A549 (cell line): ENCODE data around the gene RPS23. TPM values are rescaled to one million over a fixed set of nuclear protein-coding genes. Genes with fewer than 3 reads are reported as not detected.

Experiments used
- ATAC-seq, 2 experiments: fragments of 200-7000 bp in 1 of 2; fragments of >200 bp in 1 of 2; cut with Nextera tagmentation in 1 of 2; cut with Tn5 transposase in 1 of 2; 3 replicates each; pipeline versions ENCODE4 v1.8.0 to v1.9.1; 2018 to 2020; ENCODE audit warnings: mild to moderate bottlenecking in 1 of 2, moderate library complexity in 1 of 2
- CTCF ChIA-PET: fragments of 300-600 bp; sonication (Branson Sonifier 250); formaldehyde crosslinking; extraction: SDS; loops from one replicate; lab custom pipeline; 2021; ENCODE audit warnings: antibody characterized with exemption, inconsistent platforms; lab: Yijun Ruan, JAX
- POLR2A ChIA-PET: fragments of 350-600 bp; formaldehyde crosslinking; extraction: SDS; loops from one replicate; lab custom pipeline; 2021; ENCODE audit warnings: antibody characterized with exemption, inconsistent platforms; lab: Yijun Ruan, JAX
- DNase-seq, 2 experiments: peaks; one replicate each; pipeline versions ENCODE4 v3.0.0 to v3.0.0-alpha.2; 2011 to 2016; ENCODE audit warnings: low read depth in 1 of 2, low spot score in 1 of 2
- FAIRE-seq: peaks from 2 replicates; lab custom pipeline; 2011; peaks lifted over from hg19 to GRCh38; lab: Jason Lieb, UNC
- H3K27ac ChIP-seq, 2 experiments: fragments of >200 bp; sonication (Bioruptor Twin); formaldehyde crosslinking; 3 replicates each; pipeline ENCODE4 v1.5.1; 2016 to 2017
- H3K4me1 ChIP-seq: fragments of >200 bp; sonication (Bioruptor Twin); formaldehyde crosslinking; 3 replicates; pipeline ENCODE4 v1.6.1; 2016
- H3K4me2 ChIP-seq: fragments of >200 bp; sonication (Bioruptor Twin); formaldehyde crosslinking; 3 replicates; pipeline ENCODE4 v1.6.1; 2016
- H3K4me3 ChIP-seq: fragments of >200 bp; sonication (Bioruptor Twin); formaldehyde crosslinking; 3 replicates; pipeline ENCODE4 v1.5.1; 2016
- H3K9me3 ChIP-seq: fragments of >200 bp; sonication (Bioruptor Twin); formaldehyde crosslinking; 3 replicates; pipeline ENCODE4 v1.6.1; 2016
- ATOH8 ChIP-seq: fragments of 250-450 bp; sonication (Bioruptor Pico); IDR thresholded peaks from 2 replicates; pipeline ENCODE4 v1.5.0; 2020; ENCODE audit warnings: low read depth, mild to moderate bottlenecking, moderate library complexity
- CHD2 ChIP-seq: fragments of 150-350 bp; IDR thresholded peaks from 2 replicates; pipeline ENCODE4 v1.6.1; 2014; ENCODE audit warnings: low read length; ENCODE audit not compliant: partially characterized antibody
- CHD4 ChIP-seq: fragments of 200-600 bp; sonication (generic); IDR thresholded peaks from 2 replicates; pipeline ENCODE4 v1.6.1; 2016; ENCODE audit warnings: antibody characterized with exemption, mild to moderate bottlenecking, borderline replicate concordance
- EHF ChIP-seq: fragments of 250-450 bp; sonication (Bioruptor Pico); IDR thresholded peaks from 2 replicates; pipeline ENCODE4 v1.5.0; 2020; ENCODE audit warnings: mild to moderate bottlenecking
- EP300 ChIP-seq, 2 experiments: fragments of >200 bp; sonication (Bioruptor Twin); formaldehyde crosslinking; IDR thresholded peaks; 2 replicates in 1 of 2; 3 replicates in 1 of 2; pipeline ENCODE4 v1.6.1; 2016 to 2017
- FOSB ChIP-seq: fragments of 250-450 bp; sonication (Bioruptor Pico); IDR thresholded peaks from 2 replicates; pipeline ENCODE4 v1.5.0; 2020; ENCODE audit warnings: mild to moderate bottlenecking, moderate library complexity
- FOXS1 ChIP-seq: fragments of 250-450 bp; sonication (Bioruptor Pico); IDR thresholded peaks from 2 replicates; pipeline ENCODE4 v1.5.0; 2020; ENCODE audit warnings: mild to moderate bottlenecking, moderate library complexity
- GATA3 ChIP-seq: IDR thresholded peaks from 2 replicates; pipeline ENCODE4 v1.6.1; 2012; ENCODE audit warnings: borderline replicate concordance
- HDAC2 ChIP-seq: fragments of 200-600 bp; sonication (generic); IDR thresholded peaks from 2 replicates; pipeline ENCODE4 v1.6.1; 2016
- HES2 ChIP-seq: fragments of >200 bp; sonication (Bioruptor Twin); formaldehyde crosslinking; IDR thresholded peaks from 2 replicates; pipeline ENCODE4 v1.6.1; 2016
- JUN ChIP-seq, 2 experiments: fragments of >200 bp; sonication (Bioruptor Twin); formaldehyde crosslinking; IDR thresholded peaks; 2 replicates in 1 of 2; 3 replicates in 1 of 2; pipeline ENCODE4 v1.6.1; 2016 to 2017
- JUNB ChIP-seq: fragments of >200 bp; sonication (Bioruptor Twin); formaldehyde crosslinking; IDR thresholded peaks from 2 replicates; pipeline ENCODE4 v1.6.1; 2016
- KDM1A ChIP-seq: fragments of 200-600 bp; sonication (generic); IDR thresholded peaks from 2 replicates; pipeline ENCODE4 v1.6.1; 2016; ENCODE audit warnings: low read depth, mild to moderate bottlenecking
- KDM5A ChIP-seq: fragments of 200-600 bp; sonication (generic); IDR thresholded peaks from 2 replicates; pipeline ENCODE4 v1.6.1; 2016; ENCODE audit warnings: antibody characterized with exemption, mild to moderate bottlenecking
- MAFK ChIP-seq: fragments of 450-650 bp; IDR thresholded peaks from 2 replicates; pipeline ENCODE4 v1.6.1; 2014; ENCODE audit not compliant: partially characterized antibody
- MYC ChIP-seq: IDR thresholded peaks from 2 replicates; pipeline ENCODE4 v1.6.1; 2012; ENCODE audit warnings: mild to moderate bottlenecking, inconsistent platforms, low read length, improper control_type of control experiment, borderline replicate concordance
- NPAS2 ChIP-seq: fragments of 250-450 bp; sonication (Bioruptor Pico); IDR thresholded peaks from 2 replicates; pipeline ENCODE4 v1.8.0; 2022; ENCODE audit warnings: mild to moderate bottlenecking, moderate library complexity, borderline replicate concordance
- POLR2AphosphoS2 ChIP-seq: conservative IDR thresholded peaks from 2 replicates; pipeline ENCODE4 v1.6.1; 2012; ENCODE audit warnings: low read length, improper control_type of control experiment, inconsistent platforms
- RAD21 ChIP-seq, 2 experiments: fragments of >200 bp in 1 of 2; sonication (Bioruptor Twin) in 1 of 2; formaldehyde crosslinking in 1 of 2; IDR thresholded peaks in 1 of 2; conservative IDR thresholded peaks in 1 of 2; 2 replicates in 1 of 2; 3 replicates in 1 of 2; pipeline ENCODE4 v1.6.1; 2012 to 2018; ENCODE audit warnings: inconsistent platforms in 1 of 2
- RCOR1 ChIP-seq: fragments of 150-350 bp; IDR thresholded peaks from 2 replicates; pipeline ENCODE4 v1.6.1; 2014; ENCODE audit warnings: antibody characterized with exemption, low read length, low read depth
- RNF2 ChIP-seq: fragments of 200-600 bp; sonication (generic); IDR thresholded peaks from 2 replicates; pipeline ENCODE4 v1.6.1; 2016; ENCODE audit warnings: low read depth, mild to moderate bottlenecking, antibody characterized with exemption, moderate library complexity, borderline replicate concordance
- SREBF2 ChIP-seq: fragments of 450-650 bp; IDR thresholded peaks from 2 replicates; pipeline ENCODE4 v1.6.1; 2014; ENCODE audit warnings: mild to moderate bottlenecking, moderate library complexity
- ZFP36 ChIP-seq: fragments of 450-650 bp; IDR thresholded peaks from 2 replicates; pipeline ENCODE4 v1.6.1; 2014; ENCODE audit warnings: borderline replicate concordance; ENCODE audit not compliant: partially characterized antibody
- WGBS: methylation state at CpG from one replicate; pipeline ENCODE4 v1.1.6; 2017; ENCODE audit errors: missing lambda C conversion rate; 5-methylcytosine and 5-hydroxymethylcytosine counted together
- polyA plus RNA-seq, 4 experiments: library from polyadenylated mRNA; depleted of rRNA in 3 of 4; stranded (reverse); fragments of >200 nt; fragmentation: RNase III in 1 of 4; extraction: RNeasy Plus Mini Kit Qiagen cat#74134 plus additional on column Dnase treatment in 1 of 4; gene quantifications; 2 replicates in 3 of 4; 3 replicates in 1 of 4; pipeline ENCODE4 v1.2.3, GENCODE V29; 2011 to 2017
- TF ChIP-seq, protein P1 (sequence below): fragments of 250-450 bp; sonication (Bioruptor Pico); IDR thresholded peaks from 2 replicates; pipeline ENCODE4 v1.5.0; 2021; ENCODE audit warnings: mild to moderate bottlenecking, moderate library complexity, borderline replicate concordance
- TF ChIP-seq, protein P2 (sequence below): fragments of 450-650 bp; IDR thresholded peaks from 2 replicates; pipeline ENCODE4 v1.6.1; 2014; ENCODE audit warnings: antibody characterized with exemption

Gene RPS23
- polyA plus RNA-seq, 2 of the 4 experiments (the other 2 are of a cell fraction) = 4,112 to 5,033 TPM

DNA sequence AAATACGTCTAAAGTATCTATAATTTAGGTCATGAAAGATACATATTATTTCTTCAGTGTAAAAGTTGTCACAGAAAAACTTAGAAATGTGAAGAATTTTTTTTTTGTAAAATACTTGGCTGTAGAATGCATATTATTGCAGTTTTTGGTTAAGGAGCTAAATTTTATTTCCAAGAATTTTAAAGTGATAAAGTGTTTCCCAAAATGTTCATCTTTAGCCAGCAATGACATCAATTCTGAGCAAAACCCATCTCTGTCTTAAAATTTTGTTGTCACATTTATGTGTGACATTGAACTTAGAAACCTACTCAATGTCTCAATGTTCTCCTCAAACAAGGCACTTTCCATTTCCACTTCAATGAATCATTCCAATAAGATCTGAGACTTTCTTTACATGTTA is 47.8 kb upstream of the RPS23 start:
- ChIA-PET POLR2A (interaction anchor here (0.6 kb wide), 1 partner anchor 69 kb away, joined by 3 read pairs; no protein-coding TSS in a partner anchor), CTCF (interaction anchor here (1.2 to 3.9 kb wide), 2 partner anchors 9 to 14 kb away, joined by 5 to 23 read pairs; no protein-coding TSS in a partner anchor)
- Histone ChIP-seq H3K9me3 (no peaks in the 10 kb centered on the region; the same call in 2 of the 3 replicates), H3K4me1 (no peaks in the 10 kb centered on the region), H3K4me2 (no peak overlapping the region), H3K27ac (no peak overlapping the region), H3K4me3 (no peak overlapping the region)
- WGBS = 4% methylated on average over 1 of the region's 1 CpG
- TF ChIP-seq ZFP36 (no peak), MAFK (no peak), HES2 (no peak), MYC (no peak), ATOH8 (CRISPR knock-in tag) (no peak), RNF2 (no peak), RCOR1 (no peak), EP300 (IDR thresholded peaks at IDR 0.05) (no peak), KDM5A (no peak), NPAS2 (CRISPR knock-in tag) (no peak), FOXS1 (CRISPR knock-in tag) (no peak), JUN (IDR thresholded peaks at IDR 0.05) (no peak), GATA3 (no peak), CHD2 (no peak), HDAC2 (no peak)
- TF ChIP-seq, protein P1, sequence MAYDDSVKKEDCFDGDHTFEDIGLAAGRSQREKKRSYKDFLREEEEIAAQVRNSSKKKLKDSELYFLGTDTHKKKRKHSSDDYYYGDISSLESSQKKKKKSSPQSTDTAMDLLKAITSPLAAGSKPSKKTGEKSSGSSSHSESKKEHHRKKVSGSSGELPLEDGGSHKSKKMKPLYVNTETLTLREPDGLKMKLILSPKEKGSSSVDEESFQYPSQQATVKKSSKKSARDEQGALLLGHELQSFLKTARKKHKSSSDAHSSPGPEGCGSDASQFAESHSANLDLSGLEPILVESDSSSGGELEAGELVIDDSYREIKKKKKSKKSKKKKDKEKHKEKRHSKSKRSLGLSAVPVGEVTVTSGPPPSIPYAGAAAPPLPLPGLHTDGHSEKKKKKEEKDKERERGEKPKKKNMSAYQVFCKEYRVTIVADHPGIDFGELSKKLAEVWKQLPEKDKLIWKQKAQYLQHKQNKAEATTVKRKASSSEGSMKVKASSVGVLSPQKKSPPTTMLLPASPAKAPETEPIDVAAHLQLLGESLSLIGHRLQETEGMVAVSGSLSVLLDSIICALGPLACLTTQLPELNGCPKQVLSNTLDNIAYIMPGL (CRISPR knock-in tag) = no peak
- FAIRE-seq = no peak
- DNase-seq = no peak
- no peak for ATAC-seq

GRCh38 chr5:82325155-82325554 is 47.0 kb upstream of the RPS23 start:
- CTCF ChIA-PET = interaction anchor here (3.9 kb wide), 1 partner anchor 13 kb away, joined by 23 read pairs; no protein-coding TSS in a partner anchor
- Histone ChIP-seq H3K27ac (no peak overlapping the region), H3K4me2 (no peak overlapping the region), H3K4me3 (no peak overlapping the region), H3K9me3 (no peaks in the 10 kb centered on the region; the same call in 2 of the 3 replicates), H3K4me1 (no peaks in the 10 kb centered on the region)
- no peak for TF ChIP-seq JUNB
- TF ChIP-seq, protein P2, sequence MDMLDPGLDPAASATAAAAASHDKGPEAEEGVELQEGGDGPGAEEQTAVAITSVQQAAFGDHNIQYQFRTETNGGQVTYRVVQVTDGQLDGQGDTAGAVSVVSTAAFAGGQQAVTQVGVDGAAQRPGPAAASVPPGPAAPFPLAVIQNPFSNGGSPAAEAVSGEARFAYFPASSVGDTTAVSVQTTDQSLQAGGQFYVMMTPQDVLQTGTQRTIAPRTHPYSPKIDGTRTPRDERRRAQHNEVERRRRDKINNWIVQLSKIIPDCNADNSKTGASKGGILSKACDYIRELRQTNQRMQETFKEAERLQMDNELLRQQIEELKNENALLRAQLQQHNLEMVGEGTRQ = no peak
- no peak for TF ChIP-seq POLR2AphosphoS2
- no peak for TF ChIP-seq KDM5A
- TF ChIP-seq MYC = no peak
- TF ChIP-seq FOSB = no peak
- DNase-seq = no peak
- no peak for ATAC-seq
- FAIRE-seq = no peak
- WGBS = 57% methylated on average over 10 of the region's 10 CpGs
- POLR2A ChIA-PET = no interaction called here

DNA sequence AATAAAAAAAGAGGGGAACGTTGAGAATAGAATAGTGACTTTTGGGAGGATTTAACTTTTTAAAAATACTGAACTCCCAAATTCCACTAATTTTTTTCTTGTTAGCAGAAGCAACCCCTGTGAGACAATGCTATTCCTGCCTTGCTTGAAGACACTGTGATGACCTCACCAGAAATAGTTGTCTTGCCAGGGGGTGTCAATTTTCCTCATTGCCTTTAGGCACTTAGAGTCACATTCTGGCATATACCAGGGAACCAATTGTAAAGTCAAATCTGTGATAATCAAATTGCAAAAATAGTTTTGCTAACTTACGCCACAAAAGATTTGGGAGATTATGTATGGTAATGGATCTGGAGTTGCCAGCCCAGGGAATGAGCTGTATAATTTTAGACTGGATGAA is 42.8 kb upstream of the RPS23 start:
- TF ChIP-seq KDM1A = no peak
- TF ChIP-seq EHF (CRISPR knock-in tag) = no peak
- TF ChIP-seq RAD21 (conservative IDR thresholded peaks at IDR 0.05 in 1 of 2, IDR thresholded peaks at IDR 0.05 in 1 of 2) = no peak
- no peak for TF ChIP-seq CHD2
- no peak for TF ChIP-seq SREBF2
- no peak for TF ChIP-seq CHD4
- TF ChIP-seq ATOH8 (CRISPR knock-in tag) = no peak
- TF ChIP-seq JUNB = no peak
- TF ChIP-seq, protein P2 = no peak
- TF ChIP-seq, all 56 proteins: peak for 0
- Histone ChIP-seq H3K4me1 (no peaks in the 10 kb centered on the region), H3K4me2 (no peak overlapping the region), H3K9me3 (no peaks in the 10 kb centered on the region), H3K4me3 (no peak overlapping the region), H3K27ac (no peak overlapping the region)
- FAIRE-seq = no peak
- POLR2A ChIA-PET = no interaction called here
- 51% methylated on average over 2 of the region's 2 CpGs for WGBS
- ATAC-seq = no peak
- CTCF ChIA-PET = interaction anchor here (0.9 to 1.9 kb wide), 2 partner anchors 8 to 12 kb away, joined by 4 to 13 read pairs; no protein-coding TSS in a partner anchor
- no peak for DNase-seq
